ENCODE measurements around the gene CXCR4. TPM values are rescaled to one million over a fixed set of nuclear protein-coding genes. Genes with fewer than 3 reads are reported as not detected.

CXCR4 gene
- total and polyA plus RNA-seq, 2 of the 4 experiments (the other 2 are of a cell fraction), result not detected

DNA sequence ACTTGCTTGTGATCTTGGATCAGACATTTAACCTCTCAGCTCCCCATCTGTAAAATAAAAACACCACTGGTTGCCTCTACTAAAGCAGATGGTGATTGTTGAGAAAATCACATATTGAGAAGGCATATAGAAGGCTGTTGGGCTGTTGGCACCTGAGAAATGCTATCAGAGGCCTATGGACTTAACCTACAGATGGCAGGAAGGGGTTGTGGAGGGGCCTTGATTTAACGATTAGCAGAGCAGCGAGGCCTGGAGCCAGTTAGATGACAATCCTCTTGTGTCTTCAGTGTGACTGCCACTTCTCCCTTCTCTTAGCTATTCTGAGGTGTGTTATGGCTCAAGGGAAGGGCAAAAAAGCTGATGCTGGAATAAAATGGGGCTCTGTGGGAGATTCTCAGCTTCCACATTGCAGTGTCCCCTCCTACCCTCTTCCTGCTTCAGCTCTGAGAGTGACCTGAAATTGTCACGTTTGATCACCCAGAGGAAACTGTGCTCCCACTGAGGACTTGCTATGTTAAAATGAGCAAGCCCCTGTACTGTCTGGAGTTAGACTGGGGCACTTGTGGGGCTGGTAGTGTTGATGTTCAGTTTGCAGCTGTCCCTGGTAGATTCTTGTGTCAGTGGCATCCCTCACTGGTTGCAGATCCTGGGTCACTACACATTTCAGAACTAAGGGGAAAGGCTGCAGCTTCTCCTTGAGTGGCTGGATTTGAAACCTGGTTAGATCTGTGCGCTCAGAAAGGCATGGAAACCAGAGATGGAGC lies 31.5 kb downstream of the CXCR4 start:
- dilution Hi-C loops (cut with HindIII; ENCODE audit: low sequenced_read_pairs, unreplicated experiment) (no loop called here), intact Hi-C loops (cut with micrococcal nuclease) (no loop called here), in situ Hi-C loops (cut with MboI; ENCODE audit: low sequenced_read_pairs) (no loop called here)
- no peak overlapping the region for H3K23ac ChIP-seq (ENCODE audit: low read depth, low read length)
- TF ChIP-seq CEBPB (IDR thresholded peaks at IDR 0.05; ENCODE audit: low read depth, low read length) (no peak), CHD1 (IDR thresholded peaks at IDR 0.05; ENCODE audit: low read depth, low read length) (no peak), RAD21 (IDR thresholded peaks at IDR 0.05; ENCODE audit: low read length) (no peak), SMC3 (IDR thresholded peaks at IDR 0.05; ENCODE audit: low read depth, low read length) (no peak), BHLHE40 (IDR thresholded peaks at IDR 0.05; ENCODE audit: low read depth, low read length) (no peak)
- TF ChIP-seq, protein P1, sequence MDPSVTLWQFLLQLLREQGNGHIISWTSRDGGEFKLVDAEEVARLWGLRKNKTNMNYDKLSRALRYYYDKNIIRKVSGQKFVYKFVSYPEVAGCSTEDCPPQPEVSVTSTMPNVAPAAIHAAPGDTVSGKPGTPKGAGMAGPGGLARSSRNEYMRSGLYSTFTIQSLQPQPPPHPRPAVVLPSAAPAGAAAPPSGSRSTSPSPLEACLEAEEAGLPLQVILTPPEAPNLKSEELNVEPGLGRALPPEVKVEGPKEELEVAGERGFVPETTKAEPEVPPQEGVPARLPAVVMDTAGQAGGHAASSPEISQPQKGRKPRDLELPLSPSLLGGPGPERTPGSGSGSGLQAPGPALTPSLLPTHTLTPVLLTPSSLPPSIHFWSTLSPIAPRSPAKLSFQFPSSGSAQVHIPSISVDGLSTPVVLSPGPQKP (IDR thresholded peaks at IDR 0.05; ENCODE audit: borderline replicate concordance, low read depth, low read length), result no peak
- TF ChIP-seq, protein P2, sequence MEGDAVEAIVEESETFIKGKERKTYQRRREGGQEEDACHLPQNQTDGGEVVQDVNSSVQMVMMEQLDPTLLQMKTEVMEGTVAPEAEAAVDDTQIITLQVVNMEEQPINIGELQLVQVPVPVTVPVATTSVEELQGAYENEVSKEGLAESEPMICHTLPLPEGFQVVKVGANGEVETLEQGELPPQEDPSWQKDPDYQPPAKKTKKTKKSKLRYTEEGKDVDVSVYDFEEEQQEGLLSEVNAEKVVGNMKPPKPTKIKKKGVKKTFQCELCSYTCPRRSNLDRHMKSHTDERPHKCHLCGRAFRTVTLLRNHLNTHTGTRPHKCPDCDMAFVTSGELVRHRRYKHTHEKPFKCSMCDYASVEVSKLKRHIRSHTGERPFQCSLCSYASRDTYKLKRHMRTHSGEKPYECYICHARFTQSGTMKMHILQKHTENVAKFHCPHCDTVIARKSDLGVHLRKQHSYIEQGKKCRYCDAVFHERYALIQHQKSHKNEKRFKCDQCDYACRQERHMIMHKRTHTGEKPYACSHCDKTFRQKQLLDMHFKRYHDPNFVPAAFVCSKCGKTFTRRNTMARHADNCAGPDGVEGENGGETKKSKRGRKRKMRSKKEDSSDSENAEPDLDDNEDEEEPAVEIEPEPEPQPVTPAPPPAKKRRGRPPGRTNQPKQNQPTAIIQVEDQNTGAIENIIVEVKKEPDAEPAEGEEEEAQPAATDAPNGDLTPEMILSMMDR (conservative IDR thresholded peaks at IDR 0.05; ENCODE audit: low read depth, low read length), result no peak
- H4K8ac ChIP-seq (ENCODE audit: low read depth in 2 of 2, low read length in 2 of 2), result no peak overlapping the region
- H2BK120ac ChIP-seq (ENCODE audit: low read depth, low read length), result no peak overlapping the region
- ChIA-PET POLR2A (ENCODE audit: unreplicated experiment) (no interaction called here), CTCF (no interaction called here)
- no peak overlapping the region for H3K18ac ChIP-seq (ENCODE audit: low read depth, low read length)
- H3K4me1 ChIP-seq (ENCODE audit: control insufficient read depth, insufficient read depth, low read length), result no peaks in the 10 kb centered on the region
- H3K4ac ChIP-seq (ENCODE audit: low read depth, low read length), result no peak overlapping the region
- no peak overlapping the region for H3K4me2 ChIP-seq (ENCODE audit: low read depth, low read length)
- ATAC-seq (ENCODE audit: low read depth), result no peak
- no peak overlapping the region for H3K4me3 ChIP-seq (ENCODE audit: insufficient read depth, low read depth, low read length)
- H2BK20ac ChIP-seq (ENCODE audit: low read depth, low read length), result no peak overlapping the region
- no peaks in the 10 kb centered on the region for H3K27me3 ChIP-seq (ENCODE audit: control insufficient read depth, insufficient read depth, low read length)
- H2BK15ac ChIP-seq (ENCODE audit: low read depth, low read length), result no peak overlapping the region
- no peak overlapping the region for H3K9ac ChIP-seq (ENCODE audit: low read depth, low read length)
- no CpG with 5 or more reads among the region's 4 CpGs for WGBS, 2 experiments (ENCODE audit: extremely low coverage in 2 of 2, insufficient read length in 1 of 2)
- no peak overlapping the region for H3K27ac ChIP-seq (ENCODE audit: insufficient read depth, low read length)
- BruUV-seq (replicated peaks), result no TSS peak
- H2BK5ac ChIP-seq (ENCODE audit: low read depth, low read length, poor library complexity, severe bottlenecking), result no peak overlapping the region
- no peak overlapping the region for H4K5ac ChIP-seq (ENCODE audit: low read depth, low read length)
- H3K14ac ChIP-seq (replicated peaks; ENCODE audit: low read depth, low read length), result no peak overlapping the region
- no peaks in the 10 kb centered on the region for H3K9me1 ChIP-seq (ENCODE audit: insufficient read depth, low read length)
- no peak overlapping the region for H4K91ac ChIP-seq (ENCODE audit: insufficient read depth, low read depth, low read length)
- H3K36me3 ChIP-seq (ENCODE audit: control insufficient read depth, insufficient read depth, low read length), result no peaks in the 10 kb centered on the region
- H3K9me3 ChIP-seq (ENCODE audit: control insufficient read depth, insufficient read depth, low read length), result no peaks in the 10 kb centered on the region
- no peaks in the 10 kb centered on the region for H3K79me1 ChIP-seq (ENCODE audit: low read depth in 1 of 2, low read length in 2 of 2)
- DNase-seq, result no peak
- no peaks in the 10 kb centered on the region for H4K20me1 ChIP-seq (ENCODE audit: insufficient read depth, low read length)
- H2AFZ ChIP-seq (replicated peaks; ENCODE audit: low read length, poor library complexity), result no peak overlapping the region
- H2AK5ac ChIP-seq (ENCODE audit: low read depth, low read length), result no peak overlapping the region
- no peak overlapping the region for H2AK9ac ChIP-seq (replicated peaks; ENCODE audit: low read depth, low read length, poor library complexity)
- H3K56ac ChIP-seq (ENCODE audit: extremely low read depth, insufficient read depth, low read length), result no peak overlapping the region
